OCI-LY3 (cell line): ENCODE data around the gene GCNA.

ENCODE experiments used
- CTCF ChIP-seq: fragments of 200-600, 300-600 bp; sonication (generic); IDR thresholded peaks from 2 replicates; pipeline ENCODE4 v1.5.1; 2014; ENCODE audit warnings: antibody characterized with exemption, low read length, low read depth
- EZH2phosphoT487 ChIP-seq: fragments of 200-600 bp; shearing (Covaris generic); IDR thresholded peaks from 2 replicates; pipeline ENCODE4 v1.6.1; 2018; ENCODE audit warnings: antibody characterized with exemption, mixed run types, low read depth

GRCh38 chrX:71638409-71638808 lies 60.2 kb downstream of the GCNA start:
- TF ChIP-seq EZH2phosphoT487 (no peak), CTCF (no peak)
